ENCODE data around the gene ANXA7. TPM values are rescaled to one million over a fixed set of nuclear protein-coding genes. Genes with fewer than 3 reads are reported as not detected.

ANXA7 gene
- total RNA-seq, 4 donors from 2014 or later: 73.7 to 104 (median 98.8) TPM

- DNase-seq (ENCODE audit: low spot score in 2 of 2): no peak
- no peak overlapping the region for H3K4me3 ChIP-seq (ENCODE audit: low read depth, poor library complexity, severe bottlenecking)
- 69 to 75% methylated on average over 2 of the region's 2 CpGs for WGBS, 2 donors
- intact Hi-C loops (cut with DNase I; ENCODE audit: low total_unique reads): no loop called here
- no peak for TF ChIP-seq POLR2A (IDR thresholded peaks at IDR 0.05)
- TF ChIP-seq CTCF (IDR thresholded peaks at IDR 0.05): no peak
Measured at GRCh38 chr10:73432646-73433537, 19.0 kb upstream of the ANXA7 start.

- H3K4me3 ChIP-seq (ENCODE audit: low read depth, poor library complexity, severe bottlenecking): no peak overlapping the region
- intact Hi-C loops (cut with DNase I; ENCODE audit: low total_unique reads): no loop called here
- no peak for TF ChIP-seq CTCF (IDR thresholded peaks at IDR 0.05)
- no peak for TF ChIP-seq POLR2A (IDR thresholded peaks at IDR 0.05)
- DNase-seq (ENCODE audit: low spot score in 2 of 2): no peak
- 95 to 97% methylated on average over 4 of the region's 4 CpGs for WGBS, 2 donors
Measured at GRCh38 chr10:73426318-73426717, 12.5 kb upstream of the ANXA7 start.

- no peak for DNase-seq (ENCODE audit: low spot score in 2 of 2)
- TF ChIP-seq CTCF (IDR thresholded peaks at IDR 0.05) (no peak), POLR2A (IDR thresholded peaks at IDR 0.05) (no peak)
- intact Hi-C loops (cut with DNase I; ENCODE audit: low total_unique reads): no loop called here
- 57 to 63% methylated on average over 3 of the region's 3 CpGs for WGBS, 2 donors
- no peak overlapping the region for H3K4me3 ChIP-seq (ENCODE audit: low read depth, poor library complexity, severe bottlenecking)
Measured at GRCh38 chr10:73424478-73424877, 10.6 kb upstream of the ANXA7 start.

- TF ChIP-seq CTCF (IDR thresholded peaks at IDR 0.05): no peak
- TF ChIP-seq POLR2A (IDR thresholded peaks at IDR 0.05): no peak
- intact Hi-C loops (cut with DNase I; ENCODE audit: low total_unique reads): no loop called here
- H3K4me3 ChIP-seq (ENCODE audit: low read depth, poor library complexity, severe bottlenecking): no peak overlapping the region
- DNase-seq (ENCODE audit: low spot score in 2 of 2): no peak
Measured at GRCh38 chr10:73423309-73423708, 9.5 kb upstream of the ANXA7 start.

GRCh38 chr10:73416571-73416970 lies 2.7 kb upstream of the ANXA7 start:
- no peak for DNase-seq (ENCODE audit: low spot score in 2 of 2)
- WGBS, 2 donors: 93 to 94% methylated on average over 3 of the region's 3 CpGs
- H3K4me3 ChIP-seq (ENCODE audit: low read depth, poor library complexity, severe bottlenecking): no peak overlapping the region
- TF ChIP-seq POLR2A (IDR thresholded peaks at IDR 0.05) (no peak), CTCF (IDR thresholded peaks at IDR 0.05) (no peak)
- intact Hi-C loops (cut with DNase I; ENCODE audit: low total_unique reads): no loop called here

Data from lower leg skin (tissue), 4 donors.